Activated T-cell treated with anti-CD3 and anti-CD28 coated beads, Interleukin-2, amount 50 U/mL, for 48 hours (primary cell): ENCODE data around the gene GPSM3.

Experiments used
- DNase-seq, 2 experiments: peaks; one replicate each; pipeline ENCODE4 v3.0.0-alpha.2; 2020

GPSM3 gene

GRCh38 chr6:32170294-32170693 lies 22.1 kb downstream of the GPSM3 start:
- no peak for DNase-seq

DNA sequence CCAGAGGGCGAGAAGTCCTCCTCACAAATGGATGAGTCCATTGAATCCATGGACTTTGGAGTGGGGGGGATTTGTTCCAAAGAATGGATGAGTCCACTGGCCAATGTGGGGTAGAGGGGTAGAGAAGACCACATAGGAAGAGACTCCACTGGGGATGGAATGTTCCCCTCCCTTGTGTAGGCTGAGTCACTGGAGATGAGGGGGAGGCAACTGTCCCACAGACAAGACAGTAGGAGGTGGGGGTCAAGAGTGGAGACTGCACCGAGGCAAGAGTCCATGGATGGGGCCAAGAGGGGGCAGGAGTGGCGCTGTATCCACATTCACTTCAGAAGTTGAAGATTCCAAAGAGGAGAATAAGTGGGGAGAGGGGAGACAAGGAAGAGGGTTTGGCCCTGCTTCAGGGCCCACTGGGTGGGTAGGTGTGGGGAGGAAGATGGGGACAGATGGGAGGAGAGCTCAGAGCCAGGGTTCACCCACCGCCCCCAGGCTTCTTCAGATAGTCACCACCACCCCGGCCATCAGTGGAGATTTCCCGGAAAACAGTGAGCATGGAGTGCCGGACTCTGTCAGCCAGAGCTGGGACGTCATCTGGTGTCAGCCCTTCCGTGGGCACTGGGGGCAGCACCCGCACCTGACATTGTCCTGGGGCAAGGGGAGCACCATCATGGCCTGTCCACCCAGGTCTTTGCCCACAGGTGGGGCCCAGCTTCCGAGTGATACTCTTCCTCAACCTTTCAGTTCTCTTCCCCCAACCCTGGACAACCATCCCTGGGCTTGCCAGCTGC lies 23.4 kb downstream of the GPSM3 start:
- DNase-seq, result no peak

DNA sequence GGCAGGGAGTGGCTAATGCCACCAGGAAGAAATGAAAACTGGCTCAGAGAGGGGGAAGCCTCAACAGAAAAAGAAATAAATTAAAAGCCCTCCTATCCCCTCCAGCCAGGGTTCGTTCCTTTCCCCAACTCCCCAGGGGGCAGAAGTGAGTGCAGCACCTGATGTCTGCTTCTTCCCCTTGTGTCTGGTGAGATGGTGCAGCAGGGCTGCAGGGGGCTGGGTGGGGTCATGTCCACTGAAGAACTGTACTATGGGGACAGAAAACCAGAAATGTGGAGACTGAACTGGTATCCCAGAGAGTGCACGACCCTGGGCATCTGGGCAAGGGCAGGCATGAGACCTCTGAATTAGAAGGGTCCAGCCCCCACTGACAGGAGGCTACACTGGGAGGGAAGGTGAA lies 24.1 kb downstream of the GPSM3 start:
- no peak for DNase-seq

GRCh38 chr6:32167761-32168262 lies 24.6 kb downstream of the GPSM3 start:
- no peak for DNase-seq

DNA sequence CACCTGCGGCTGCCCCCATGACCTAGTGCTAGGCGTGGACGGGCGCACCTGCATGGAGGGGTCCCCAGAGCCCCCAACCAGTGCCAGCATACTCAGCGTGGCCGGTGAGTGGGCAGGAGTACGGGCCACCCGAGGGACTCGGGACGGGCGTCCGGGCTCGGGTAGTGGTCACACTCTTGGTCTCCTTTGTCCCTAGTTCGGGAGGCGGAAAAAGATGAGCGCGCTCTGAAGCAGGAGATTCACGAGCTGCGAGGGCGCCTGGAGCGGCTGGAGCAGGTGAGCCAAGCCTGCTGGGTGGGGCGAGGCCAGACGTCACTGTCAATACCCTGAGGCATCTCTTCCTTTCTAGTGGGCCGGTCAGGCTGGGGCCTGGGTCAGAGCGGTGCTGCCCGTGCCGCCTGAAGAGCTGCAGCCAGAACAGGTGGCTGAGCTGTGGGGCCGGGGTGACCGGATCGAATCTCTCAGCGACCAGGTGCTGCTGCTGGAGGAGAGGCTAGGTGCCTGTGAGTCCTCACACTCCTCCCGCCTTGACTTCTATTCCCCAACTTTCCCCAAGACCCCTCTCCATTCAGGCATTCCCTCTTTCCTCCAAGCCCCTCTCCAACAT lies 25.2 kb downstream of the GPSM3 start:
- DNase-seq, result no peak

- DNase-seq, result no peak
These were observed 25.9 kb downstream of the GPSM3 start for GRCh38 chr6:32166411-32167061.

GRCh38 chr6:32164295-32164694 lies 28.1 kb downstream of the GPSM3 start, which contains the start of gene EGFL8:
EGFL8 (plus strand) TSS chr6:32164595; CDS start chr6:32166166, 1,571 bp downstream.
- no peak for DNase-seq

DNA sequence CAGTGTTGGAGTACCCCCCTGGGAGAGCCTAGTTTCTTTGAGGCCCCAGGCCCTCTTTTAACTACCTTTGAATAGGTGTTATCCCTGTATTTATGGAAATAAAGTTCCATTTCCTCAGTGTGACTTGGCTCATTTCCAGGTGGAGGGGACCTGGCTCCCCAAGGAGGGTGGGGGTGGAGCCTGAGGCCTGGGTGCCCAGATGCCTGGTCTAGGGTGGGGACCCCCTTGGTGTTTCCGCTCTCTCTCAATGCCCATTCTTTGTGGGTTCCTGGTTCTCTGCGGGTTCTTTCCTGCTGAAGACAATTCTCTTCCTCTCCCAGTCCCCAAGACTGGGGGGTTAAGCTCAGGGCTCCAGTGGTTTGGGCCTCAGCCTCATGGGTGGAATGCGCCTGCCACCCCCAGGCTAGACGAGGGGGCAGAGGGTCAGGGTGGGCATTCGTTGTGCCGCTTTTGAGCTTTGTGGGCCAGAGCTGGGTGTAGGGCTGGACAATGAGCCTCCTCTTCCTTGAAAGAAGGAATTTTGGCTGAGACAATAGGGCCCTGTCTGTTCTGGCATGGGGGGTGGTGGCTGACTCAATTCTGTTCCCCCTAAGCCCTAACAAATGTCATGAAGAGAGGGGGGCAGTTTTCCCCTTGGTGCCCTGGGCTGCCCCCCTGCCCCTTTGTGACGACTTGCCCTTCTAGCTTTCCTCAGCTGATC lies 28.7 kb downstream of the GPSM3 start:
- DNase-seq, result no peak

DNA sequence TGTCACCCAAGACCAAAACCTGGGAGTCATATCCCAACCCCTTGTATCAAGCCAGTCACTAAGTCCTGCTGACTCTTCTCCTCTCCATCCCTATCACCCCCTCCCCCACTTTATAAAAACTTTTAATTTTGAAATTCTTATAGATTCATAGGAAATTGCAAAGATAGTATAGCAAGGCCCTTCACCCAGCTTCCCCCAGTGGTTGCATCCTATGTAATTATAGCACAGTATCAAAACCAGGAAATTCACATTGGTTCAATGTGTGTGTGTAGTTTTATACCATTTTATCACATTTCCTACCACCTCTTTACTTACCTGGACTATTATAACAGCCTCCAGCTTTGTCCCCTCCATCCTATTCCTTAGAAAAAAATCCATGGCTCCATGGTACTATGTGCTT lies 34.4 kb downstream of the GPSM3 start:
- no peak for DNase-seq

DNA sequence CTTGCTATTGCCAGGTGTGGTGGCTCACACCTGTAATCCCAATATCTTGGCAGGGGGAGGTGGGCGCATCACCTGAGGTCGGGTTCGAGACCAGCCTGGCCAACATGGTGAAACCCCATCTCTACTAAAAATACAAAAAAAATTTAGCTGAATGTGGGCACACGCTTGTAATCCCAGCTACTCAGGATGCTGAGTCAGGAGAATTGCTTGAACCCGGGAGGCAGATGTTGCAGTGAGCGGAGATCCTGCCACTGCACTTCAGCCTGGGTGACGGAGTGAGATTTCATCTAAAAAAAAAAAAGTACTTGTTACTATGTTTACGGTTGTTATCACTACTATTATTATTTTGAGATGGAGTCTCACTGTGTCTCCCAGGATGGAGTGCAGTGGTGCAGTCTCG lies 35.6 kb downstream of the GPSM3 start:
- no peak for DNase-seq

GRCh38 chr6:32154514-32155161 lies 37.8 kb downstream of the GPSM3 start:
- DNase-seq, result peak; percentile 74 to 77

GRCh38 chr6:32153564-32154513 lies 38.6 kb downstream of the GPSM3 start, which contains the start of gene PPT2:
PPT2 (plus strand) TSS chr6:32154141; CDS start chr6:32154595, 454 bp downstream.
- peak; percentile 87 for DNase-seq

DNA sequence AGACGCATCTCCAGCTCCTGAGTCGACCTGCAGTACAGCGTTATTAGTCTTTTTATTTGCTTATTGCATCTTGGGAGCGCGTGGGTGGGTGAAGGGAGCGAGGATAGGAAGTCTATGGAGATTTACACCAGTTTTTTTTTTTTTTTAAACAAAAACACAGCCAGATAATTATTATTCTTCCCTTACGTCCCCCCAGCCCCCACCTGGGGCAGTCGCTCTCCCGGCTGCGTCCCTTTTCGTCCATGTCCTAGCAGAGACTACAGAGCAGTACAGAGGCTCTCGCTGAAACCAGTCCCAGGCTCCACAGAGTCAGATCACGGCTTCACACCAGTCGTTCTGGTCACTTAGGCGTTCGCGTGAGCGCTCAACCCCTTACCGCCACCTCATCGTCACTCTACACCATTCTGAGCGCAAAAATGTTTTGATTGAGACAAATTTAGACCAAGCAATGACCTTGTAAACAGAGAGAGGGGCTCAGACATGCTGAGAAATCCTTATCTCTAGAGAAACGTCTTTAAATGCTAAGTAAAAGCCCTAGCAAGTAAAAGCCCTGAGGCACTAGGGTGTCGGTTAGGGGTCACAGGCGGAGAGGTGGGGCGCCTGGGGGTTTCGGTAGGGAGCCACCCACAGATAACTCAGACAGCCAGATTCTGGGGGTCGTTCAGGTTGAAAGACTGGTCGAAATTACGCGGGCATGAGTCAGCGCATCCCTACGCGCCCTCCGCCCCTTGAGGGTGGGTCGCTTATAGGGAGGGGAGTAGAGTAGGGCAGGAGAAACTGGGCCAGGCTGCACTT lies 39.5 kb downstream of the GPSM3 start:
- DNase-seq, result peak in 1 of 2 experiments; percentile 43

- no peak for DNase-seq
These were observed 40.3 kb downstream of the GPSM3 start, which contains the start of gene PRRT1 for GRCh38 chr6:32151863-32152768. PRRT1 (minus strand) TSS chr6:32151939; CDS start chr6:32151827, 112 bp downstream.

DNA sequence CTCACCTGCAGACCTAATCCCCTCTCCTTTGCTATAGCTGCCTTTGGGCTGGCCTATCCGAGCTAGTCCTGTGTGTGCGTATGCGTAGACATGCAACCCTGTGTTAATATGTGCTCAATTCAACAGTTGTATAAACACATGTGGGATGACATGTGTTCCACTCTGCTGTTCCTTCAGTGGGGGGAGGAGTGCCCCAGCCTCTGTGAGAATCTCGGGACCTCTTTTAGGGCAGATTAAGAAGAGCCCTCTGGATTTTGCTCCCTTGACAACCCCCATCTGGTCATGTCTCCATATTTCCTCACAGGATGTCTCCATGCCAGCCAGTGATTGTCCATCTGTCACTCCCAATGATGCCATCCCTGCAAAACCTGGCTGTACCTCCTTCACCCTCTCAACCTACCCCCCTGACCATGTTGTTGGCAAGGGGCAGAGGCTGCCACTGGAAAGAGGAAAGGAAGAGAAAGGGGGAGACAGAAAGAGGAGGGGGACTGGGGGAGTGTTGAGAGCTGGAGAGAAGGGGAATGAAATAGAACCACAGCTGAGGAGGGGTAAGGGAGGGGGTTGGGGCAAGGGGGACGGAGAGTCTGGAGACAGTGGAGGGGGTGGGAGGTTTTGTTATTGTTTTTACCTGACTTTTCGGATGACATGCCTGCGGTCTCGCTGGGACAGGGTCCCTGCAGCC lies 41.1 kb downstream of the GPSM3 start:
- no peak for DNase-seq

DNA sequence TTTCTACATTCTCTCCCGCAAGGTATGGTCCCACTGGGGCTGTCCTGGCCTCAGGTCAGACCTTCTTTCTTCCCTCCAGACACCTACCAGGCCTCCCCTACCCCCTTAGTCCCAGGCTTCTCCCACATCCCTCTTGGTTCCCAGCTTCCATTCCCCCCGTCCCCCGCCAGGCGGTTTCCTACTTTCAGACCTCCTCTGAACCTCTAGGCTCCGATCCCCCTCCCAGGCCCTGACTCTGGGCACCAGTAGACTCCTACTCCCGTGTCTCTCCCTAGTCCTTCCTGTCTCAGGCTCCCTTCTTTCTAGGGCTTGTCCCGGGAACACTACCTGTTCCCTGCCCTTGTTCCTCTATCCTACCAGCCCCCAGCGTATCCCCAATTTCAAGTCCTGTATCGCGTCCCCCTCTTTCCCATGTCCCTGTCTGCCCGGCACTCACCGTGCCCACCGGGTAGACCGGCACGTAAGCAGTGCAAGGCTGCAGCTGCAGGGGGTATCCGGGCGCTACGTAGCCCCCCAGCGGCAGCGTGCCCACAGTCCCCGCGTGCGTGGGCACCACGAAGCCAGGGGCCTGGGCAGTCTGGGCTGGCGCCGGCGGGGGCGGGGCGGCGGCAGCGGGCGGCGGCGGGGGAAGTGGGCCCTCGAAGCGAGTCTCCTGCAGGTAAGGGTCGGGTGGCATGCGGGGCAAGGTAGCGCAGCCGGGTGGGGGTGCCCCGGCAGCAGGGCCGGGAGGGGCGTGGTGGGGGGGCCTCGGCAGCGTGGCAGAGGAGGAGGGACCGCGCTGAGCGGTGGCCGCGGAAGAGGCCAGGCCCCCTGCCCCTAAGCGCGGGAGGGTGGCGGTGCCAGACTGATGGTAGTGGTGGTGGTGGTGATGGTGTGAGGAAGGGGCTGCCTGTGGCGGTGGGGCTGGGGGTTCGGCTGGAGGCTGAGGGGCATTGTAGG lies 42.2 kb downstream of the GPSM3 start:
- no peak for DNase-seq

GRCh38 chr6:32149092-32149755 lies 43.2 kb downstream of the GPSM3 start:
- DNase-seq, result peak in 1 of 2 experiments; percentile 31
